NT2/D1 (cell line): ENCODE results near the gene PPIH.

ENCODE experiments used
- SUZ12 ChIP-seq: IDR thresholded peaks from 2 replicates; pipeline ENCODE4 v1.6.1; 2011; ENCODE audit not compliant: insufficient read length, insufficient read depth; ENCODE audit errors: extremely low read depth
- YY1 ChIP-seq: IDR thresholded peaks from 2 replicates; pipeline ENCODE4 v1.6.1; 2011; ENCODE audit not compliant: insufficient read length, insufficient read depth
- ZNF274 ChIP-seq: IDR thresholded peaks from 2 replicates; pipeline ENCODE4 v1.6.1; 2011; ENCODE audit warnings: mild to moderate bottlenecking, low read depth, low read length

- TF ChIP-seq YY1 (no peak), SUZ12 (no peak), ZNF274 (no peak)
These were observed 22.9 kb downstream of the PPIH start for GRCh38 chr1:42680921-42681683.
